ENCODE results near the gene C6.

Gene C6

DNA sequence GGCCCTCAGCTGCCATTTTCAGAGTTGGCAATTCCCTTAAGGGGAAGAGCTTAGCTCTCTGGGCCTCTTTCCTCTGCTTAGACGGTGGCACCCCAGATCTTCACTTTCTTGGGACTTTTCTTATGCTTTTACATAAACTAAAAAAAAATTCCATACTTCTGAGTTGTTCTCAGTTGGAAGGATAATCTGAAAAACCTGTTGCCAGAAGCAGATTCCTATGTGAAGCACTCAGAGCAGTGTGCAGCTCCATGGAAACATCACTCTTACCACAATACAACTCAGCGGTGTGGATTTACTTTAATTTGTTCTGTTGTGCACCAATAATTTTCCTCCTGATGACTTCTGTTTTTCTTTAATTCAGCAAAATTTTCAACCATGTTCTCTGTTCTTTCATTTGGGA, 98.1 kb downstream of the C6 start:
- no peak for DNase-seq

DNA sequence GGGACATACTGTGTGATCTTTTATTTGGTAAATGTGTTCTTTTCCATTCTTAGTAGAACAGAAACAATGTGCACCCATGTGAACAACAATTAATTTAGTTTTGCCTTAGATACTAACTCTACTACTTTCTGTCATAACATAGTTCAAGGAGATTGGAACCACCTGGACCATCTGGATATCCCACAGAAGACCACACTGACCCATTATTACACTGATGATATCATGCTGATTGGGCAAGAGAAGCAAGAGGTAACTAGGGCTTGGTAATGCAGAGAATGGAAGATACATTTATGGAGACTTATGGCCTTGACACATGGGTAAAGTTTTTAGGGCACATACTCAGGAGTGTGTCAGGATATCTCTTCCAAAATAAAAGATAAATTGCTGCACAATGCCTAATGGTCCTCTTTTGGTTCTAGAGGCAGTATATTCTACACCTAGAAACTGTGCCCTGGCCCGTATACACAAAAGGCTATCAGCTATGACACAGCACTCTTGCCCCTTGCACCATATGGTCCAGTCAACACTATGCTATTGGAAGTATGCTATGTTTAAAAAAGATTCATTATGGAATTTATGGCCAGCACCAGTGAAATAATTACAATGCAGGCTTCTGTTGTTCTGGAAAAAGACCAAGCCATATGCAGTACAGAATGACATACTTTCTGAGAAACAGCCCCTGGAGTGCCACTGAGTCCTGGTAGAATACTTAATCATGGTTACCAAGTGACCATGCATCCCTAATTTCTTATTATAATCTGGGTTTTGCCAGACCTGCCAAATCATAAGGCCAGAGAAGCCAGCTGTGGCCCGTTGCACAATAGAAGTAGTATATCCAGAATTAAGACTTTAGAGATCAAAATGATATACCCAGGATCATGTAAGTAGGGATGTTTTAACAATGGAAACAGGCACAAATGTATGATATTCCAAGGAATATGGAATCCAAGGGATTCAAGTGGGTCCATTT, 100.6 kb downstream of the C6 start:
- DNase-seq, result no peak

DNA sequence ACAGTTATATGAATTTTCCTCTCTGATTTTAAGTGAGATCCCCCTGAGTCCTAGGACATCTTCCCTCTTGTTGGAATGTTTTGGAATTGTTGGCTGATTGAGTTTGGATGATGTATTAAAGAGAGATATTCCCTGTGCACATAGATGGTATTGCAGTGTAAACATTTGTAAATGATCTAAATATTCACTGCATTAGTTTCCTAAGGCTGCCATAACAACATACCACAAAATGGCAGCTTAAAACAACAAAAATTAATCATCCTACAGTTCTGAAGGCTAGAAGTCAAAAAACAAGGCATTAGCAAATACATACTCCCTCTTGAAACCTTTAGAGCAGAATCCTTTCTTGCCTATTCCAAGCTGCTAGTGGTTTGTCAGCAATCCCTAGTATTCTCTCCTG, 104.1 kb downstream of the C6 start:
- no peak for DNase-seq

DNA sequence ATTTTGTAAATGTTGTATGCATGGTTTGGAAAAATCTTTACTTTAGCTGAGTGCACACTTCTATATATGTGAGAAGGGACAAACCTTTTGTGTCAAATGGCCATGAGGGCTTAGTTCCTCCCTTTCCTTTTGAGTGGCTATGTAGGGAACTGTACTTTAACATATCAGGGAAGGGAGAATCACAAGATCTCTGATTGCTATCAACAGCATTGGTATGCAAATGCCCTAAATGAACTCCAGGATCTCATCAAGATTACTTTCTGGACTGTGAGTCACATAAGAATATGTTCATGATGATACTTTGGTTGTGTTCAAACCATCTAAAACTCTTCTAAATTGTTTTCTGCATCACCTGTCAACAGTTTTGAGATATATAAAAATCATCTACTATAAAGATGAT, 111.0 kb downstream of the C6 start:
- DNase-seq, result no peak

DNA sequence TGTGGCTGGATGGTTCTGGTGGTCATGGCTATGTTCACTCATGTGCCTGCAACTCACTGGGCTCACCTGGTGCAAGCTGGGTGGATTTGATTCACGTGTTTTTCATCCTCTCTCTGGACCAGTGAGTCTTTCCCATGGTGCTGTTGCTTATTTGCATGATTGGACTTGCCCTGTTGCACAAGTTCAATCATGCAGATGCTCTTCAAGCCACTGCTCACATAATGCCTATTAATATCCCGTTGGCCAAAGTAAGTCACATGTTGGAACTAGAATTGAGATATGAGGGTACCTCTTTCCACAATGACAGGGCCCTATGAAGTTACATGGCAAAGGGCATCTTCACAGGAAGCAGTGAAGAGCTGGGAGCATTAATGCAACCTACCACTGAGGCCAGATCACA, 115.7 kb downstream of the C6 start:
- no peak for DNase-seq

DNA sequence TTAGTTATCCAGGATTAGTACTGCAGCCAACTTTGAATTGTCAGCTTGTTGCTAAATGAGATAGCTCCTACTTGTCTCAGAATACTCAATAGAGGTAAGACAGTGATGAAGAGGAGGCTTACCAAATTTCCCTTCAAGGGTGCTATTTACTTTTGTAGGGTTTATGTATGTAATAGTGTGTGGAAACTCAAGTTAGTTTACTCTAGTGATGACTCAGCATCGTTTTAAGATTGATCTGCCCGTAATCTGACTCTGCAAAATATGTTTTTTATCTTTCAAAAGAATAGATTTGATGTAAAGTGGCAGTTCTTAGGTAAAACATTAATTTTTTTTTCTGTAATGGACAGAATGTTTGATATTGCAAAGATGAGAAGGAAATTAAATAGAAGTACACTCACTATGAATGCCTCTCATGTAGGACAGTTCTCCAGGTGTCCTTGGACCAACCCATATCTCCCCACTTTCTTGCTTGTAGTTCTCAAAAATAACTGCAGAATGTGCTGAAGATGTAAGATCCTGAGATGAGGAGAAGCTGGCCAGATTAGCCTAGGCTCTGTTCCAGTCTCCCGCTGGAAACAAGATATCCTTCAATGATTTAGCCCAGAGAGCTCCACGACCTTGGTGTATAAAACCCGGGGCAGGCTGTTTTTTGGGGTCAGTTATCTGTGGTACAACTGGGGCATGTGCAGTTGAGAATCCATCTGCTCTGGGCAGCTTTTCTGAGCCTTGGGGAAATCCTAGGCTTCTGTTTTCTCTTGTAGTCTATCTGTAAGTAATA, 117.8 kb downstream of the C6 start:
- no peak for DNase-seq

DNA sequence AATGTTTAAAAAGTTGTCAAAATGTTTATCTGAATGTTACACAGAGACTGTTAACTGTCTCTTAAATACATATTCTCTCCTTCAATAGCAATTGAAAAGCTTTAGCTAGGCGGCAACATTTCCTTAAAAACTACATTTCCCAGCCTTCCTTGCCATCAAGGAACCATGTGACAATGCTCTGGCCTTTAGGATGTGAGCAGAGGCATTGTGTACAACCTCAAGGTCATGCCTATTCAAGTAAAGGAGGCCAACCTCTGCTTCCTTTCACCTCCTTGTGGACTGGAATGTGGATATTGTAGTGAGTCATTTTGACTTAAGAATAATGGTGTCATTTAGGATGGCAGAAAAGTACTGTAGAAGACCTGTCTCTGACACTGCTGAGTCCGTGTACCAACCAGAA, 118.5 kb downstream of the C6 start:
- no peak for DNase-seq

DNA sequence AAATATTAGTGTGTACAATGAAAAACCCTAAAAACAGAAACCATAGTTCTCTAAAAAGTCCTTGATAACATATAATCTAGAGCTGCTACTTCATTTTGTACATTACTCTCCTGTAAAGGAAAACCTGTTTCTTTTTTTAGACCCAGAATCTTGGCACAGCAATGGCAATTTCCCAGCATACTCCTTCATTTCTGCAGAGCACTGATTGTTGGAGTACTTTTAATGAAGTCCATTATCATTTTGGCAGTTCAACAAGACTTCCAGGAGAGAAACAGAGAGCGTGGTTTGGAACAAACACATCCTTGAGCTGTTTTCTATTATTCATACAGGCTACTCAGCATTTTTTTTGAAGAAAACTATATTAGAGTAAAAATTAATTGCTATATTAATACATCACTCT, 119.5 kb downstream of the C6 start:
- DNase-seq, result no peak

Measured in activated CD4-positive, alpha-beta T cell treated with anti-CD3 and anti-CD28 coated beads, Interleukin-2, amount 50 U/mL, for 1 hour (primary cell).